ENCODE data around the gene TRPT1.

Gene TRPT1

GRCh38 chr11:64244107-64244506 lies 18.1 kb upstream of the TRPT1 start:
- FAIRE-seq, result no peak

- FAIRE-seq, result no peak
Observed at GRCh38 chr11:64243236-64243854, 17.4 kb upstream of the TRPT1 start.

- no peak for FAIRE-seq
Observed at GRCh38 chr11:64241491-64242374, 15.7 kb upstream of the TRPT1 start.

GRCh38 chr11:64241241-64241490 lies 15.2 kb upstream of the TRPT1 start:
- peak; percentile 75 for FAIRE-seq

- no peak for FAIRE-seq
Observed at GRCh38 chr11:64240435-64241240, 14.7 kb upstream of the TRPT1 start, which contains the start of gene FKBP2. FKBP2 (plus strand) TSS chr11:64241095; CDS start chr11:64242388, 1,293 bp downstream.

GRCh38 chr11:64239662-64240434 lies 13.9 kb upstream of the TRPT1 start:
- FAIRE-seq, result no peak

GRCh38 chr11:64238999-64239398 lies 13.0 kb upstream of the TRPT1 start:
- no peak for FAIRE-seq

- FAIRE-seq, result no peak
Observed at GRCh38 chr11:64238076-64238475, 12.1 kb upstream of the TRPT1 start.

- FAIRE-seq, result no peak
Observed at GRCh38 chr11:64237484-64237951, 11.5 kb upstream of the TRPT1 start.

- no peak for FAIRE-seq
Observed at GRCh38 chr11:64235437-64236161, 9.6 kb upstream of the TRPT1 start.

GRCh38 chr11:64234647-64235379 lies 8.8 kb upstream of the TRPT1 start:
- no peak for FAIRE-seq

- FAIRE-seq, result no peak
Observed at GRCh38 chr11:64233913-64234586, 8.1 kb upstream of the TRPT1 start, which contains the start of gene VEGFB. VEGFB (plus strand) TSS chr11:64234584; CDS start chr11:64234834, 250 bp downstream.

GRCh38 chr11:64232967-64233315 lies 7.0 kb upstream of the TRPT1 start:
- no peak for FAIRE-seq

- no peak for FAIRE-seq
Observed at GRCh38 chr11:64232182-64232966, 6.4 kb upstream of the TRPT1 start.

- no peak for FAIRE-seq
Observed at GRCh38 chr11:64231546-64231945, 5.6 kb upstream of the TRPT1 start.

GRCh38 chr11:64230985-64231365 lies 5.0 kb upstream of the TRPT1 start:
- FAIRE-seq, result no peak

GRCh38 chr11:64230171-64230984 lies 4.4 kb upstream of the TRPT1 start, which contains the start of gene DNAJC4:
DNAJC4 (plus strand) TSS chr11:64230548; CDS start chr11:64230855, 307 bp downstream.
- FAIRE-seq, result no peak

GRCh38 chr11:64229744-64230170 lies 3.8 kb upstream of the TRPT1 start:
- FAIRE-seq, result no peak

Data from TTC549 (cell line).